A673 (cell line): ENCODE measurements around the gene EVPL. TPM values are rescaled to one million over a fixed set of nuclear protein-coding genes. Genes with fewer than 3 reads are reported as not detected.

Source experiments
- BruUV-seq: library from RNA; stranded (reverse); fragments of 400-500 nt; replicated peaks from 2 replicates; lab custom pipeline; 2021; lab: Mats Ljungman, UMichigan
- CTCF ChIA-PET: fragments of 300-600 bp; sonication (Branson Sonifier 250); formaldehyde crosslinking; loops from one replicate; lab custom pipeline; 2022; ENCODE audit warnings: antibody characterized with exemption; lab: Charles Lee
- POLR2A ChIA-PET: fragments of 300-600 bp; sonication (Branson Sonifier 250); formaldehyde crosslinking; loops from one replicate; lab custom pipeline; 2022; ENCODE audit warnings: antibody characterized with exemption; ENCODE audit not compliant: low non-redundant PET; lab: Charles Lee
- DNase-seq: peaks from one replicate; pipeline ENCODE4 v3.0.0-alpha.2; 2015; ENCODE audit warnings: low spot score
- H3K27ac ChIP-seq: fragments of 200-600 bp; sonication (generic); 2 replicates; pipeline ENCODE4 v1.5.1; 2016; ENCODE audit warnings: mixed run types, low read depth, mild to moderate bottlenecking, mixed read lengths, antibody characterized with exemption, low read length; ENCODE audit not compliant: poor library complexity, severe bottlenecking
- H3K27me3 ChIP-seq: fragments of 200-600 bp; sonication (generic); replicated peaks from 2 replicates; pipeline ENCODE4 v1.6.1; 2017; ENCODE audit warnings: mixed run types, low read depth, mild to moderate bottlenecking, mixed read lengths, antibody characterized with exemption, low read length; ENCODE audit not compliant: insufficient read depth, poor library complexity
- H3K36me3 ChIP-seq: fragments of 200-600 bp; sonication (generic); 2 replicates; pipeline ENCODE4 v1.6.1; 2016; ENCODE audit warnings: mixed run types, mild to moderate bottlenecking, mixed read lengths, antibody characterized with exemption, low read length; ENCODE audit not compliant: insufficient read depth, poor library complexity, severe bottlenecking
- H3K4me1 ChIP-seq: fragments of 200-600 bp; sonication (generic); 2 replicates; pipeline ENCODE4 v1.6.1; 2017; ENCODE audit warnings: mixed run types, mild to moderate bottlenecking, mixed read lengths, antibody characterized with exemption, low read length; ENCODE audit not compliant: insufficient read depth, poor library complexity, severe bottlenecking
- H3K4me3 ChIP-seq: fragments of 200-600 bp; sonication (generic); 2 replicates; pipeline ENCODE4 v1.5.1; 2016; ENCODE audit warnings: low read depth, mixed run types, mild to moderate bottlenecking, mixed read lengths, low read length; ENCODE audit not compliant: poor library complexity, severe bottlenecking
- H3K9me3 ChIP-seq: fragments of 200-600 bp; sonication (generic); 2 replicates; pipeline ENCODE4 v1.6.1; 2016; ENCODE audit warnings: mixed run types, low read depth, mild to moderate bottlenecking, mixed read lengths, antibody characterized with exemption, low read length; ENCODE audit not compliant: poor library complexity, severe bottlenecking
- CTCF ChIP-seq: fragments of 300-800, 200-600 bp; sonication (generic); conservative IDR thresholded peaks from 2 replicates; pipeline ENCODE4 v1.5.1; 2017; ENCODE audit warnings: low read depth, mild to moderate bottlenecking, antibody characterized with exemption, low read length, moderate library complexity, mixed read lengths
- EZH2 ChIP-seq: fragments of 200-600 bp; sonication (generic); IDR thresholded peaks from 2 replicates; pipeline ENCODE4 v1.6.1; 2017; ENCODE audit warnings: borderline replicate concordance, low read depth, mild to moderate bottlenecking, mixed read lengths, antibody characterized with exemption, low read length; ENCODE audit not compliant: poor library complexity, severe bottlenecking
- intact Hi-C: fragments of 100-400 bp; cut with micrococcal nuclease; formaldehyde crosslinking; loops from one replicate; pipeline ENCODE4 v1.10.0; 2022; ENCODE audit not compliant: unreplicated experiment
- total RNA-seq: library from RNA; stranded (reverse); gene quantifications from 2 replicates; pipeline ENCODE4 v1.2.3, GENCODE V29; 2021

EVPL gene
- total RNA-seq, 1 experiment from 2014 or later: 0.21 TPM

- CTCF ChIA-PET: no interaction called here
- POLR2A ChIA-PET: no interaction called here
- Histone ChIP-seq H3K27ac (no peak overlapping the region), H3K9me3 (no peaks in the 10 kb centered on the region), H3K36me3 (no peaks in the 10 kb centered on the region), H3K4me1 (no peaks in the 10 kb centered on the region), H3K4me3 (no peak overlapping the region), H3K27me3 (peaks cover 4% of the 10 kb centered on the region)
- TF ChIP-seq EZH2: no peak
- TF ChIP-seq CTCF: no peak
- intact Hi-C loops: no loop called here
- DNase-seq: no peak
- no TSS peak for BruUV-seq
These were observed 3.9 kb downstream of the EVPL start for GRCh38 chr17:76022973-76023899.

DNA sequence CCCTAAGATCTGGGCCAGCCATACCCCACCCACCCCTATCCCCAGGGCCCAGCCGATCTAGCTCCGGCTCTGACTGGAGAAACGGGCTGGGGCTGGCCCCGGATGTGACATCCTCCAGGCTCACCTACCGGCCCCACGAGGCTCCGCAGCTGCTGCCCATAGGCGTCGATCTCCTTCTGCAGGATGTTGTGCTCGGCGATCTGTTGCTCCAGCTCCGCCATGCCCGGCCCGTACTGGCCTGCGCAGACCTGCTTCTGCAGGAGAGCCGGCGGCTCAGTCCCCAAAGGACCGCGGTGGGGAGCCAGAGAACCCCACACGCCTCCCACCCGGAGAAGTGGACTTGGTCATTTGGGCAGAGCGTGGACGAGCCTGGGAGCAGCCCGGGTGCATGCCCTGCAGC, 4.8 kb downstream of the EVPL start:
- POLR2A ChIA-PET: no interaction called here
- BruUV-seq: no TSS peak
- CTCF ChIA-PET: no interaction called here
- no peaks in the 10 kb centered on the region for H3K4me1 ChIP-seq
- H3K27me3 ChIP-seq: peaks cover 4% of the 10 kb centered on the region
- no peak overlapping the region for H3K4me3 ChIP-seq
- no peak overlapping the region for H3K27ac ChIP-seq
- intact Hi-C loops: no loop called here
- TF ChIP-seq EZH2 (no peak), CTCF (no peak)
- no peaks in the 10 kb centered on the region for H3K36me3 ChIP-seq
- no peaks in the 10 kb centered on the region for H3K9me3 ChIP-seq
- DNase-seq: no peak

DNA sequence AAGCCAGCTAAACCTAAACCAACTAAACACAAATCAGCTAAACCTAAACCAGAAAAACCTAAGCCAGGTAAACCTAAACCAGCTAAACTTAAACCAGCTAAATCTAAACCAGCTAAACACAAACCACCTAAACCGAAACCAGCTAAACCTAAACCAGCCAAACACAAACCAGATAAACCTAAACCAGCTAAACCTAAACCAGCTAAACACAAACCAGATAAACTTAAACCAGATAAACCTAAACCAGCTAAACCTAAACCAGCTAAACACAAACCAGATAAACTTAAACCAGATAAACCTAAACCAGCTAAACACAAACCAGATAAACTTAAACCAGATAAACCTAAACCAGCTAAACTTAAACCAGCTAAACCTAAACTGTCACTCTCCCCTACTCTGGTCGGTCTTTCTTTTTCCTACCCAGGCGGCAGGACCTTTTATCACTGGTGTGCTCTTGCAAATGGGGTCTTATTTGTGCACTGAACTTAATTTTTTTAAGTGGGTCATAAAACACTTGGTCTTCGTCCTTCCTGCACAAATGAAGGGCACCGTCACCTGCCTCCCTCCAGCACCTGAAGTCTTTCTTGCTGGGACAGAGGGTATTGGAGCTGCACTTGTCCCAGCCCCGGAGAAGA, 7.2 kb downstream of the EVPL start:
- intact Hi-C loops: loop anchor here (5.0 to 10.0 kb wide), 2 partner anchors 55 to 162 kb away; partner anchors contain the start of genes GALR2, SRP68 and ZACN
- H3K36me3 ChIP-seq: no peaks in the 10 kb centered on the region
- TF ChIP-seq CTCF: no peak
- no peak for TF ChIP-seq EZH2
- DNase-seq: no peak
- no peaks in the 10 kb centered on the region for H3K4me1 ChIP-seq
- no peak overlapping the region for H3K4me3 ChIP-seq
- H3K9me3 ChIP-seq: no peaks in the 10 kb centered on the region
- BruUV-seq: no TSS peak
- peaks cover 4% of the 10 kb centered on the region for H3K27me3 ChIP-seq
- CTCF ChIA-PET: interaction anchor here (0.6 to 1.0 kb wide), 3 partner anchors 14 to 101 kb away, joined by 3 to 9 read pairs (median 7); no protein-coding TSS in a partner anchor
- H3K27ac ChIP-seq: no peak overlapping the region
- POLR2A ChIA-PET: interaction anchor here (0.6 kb wide), 1 partner anchor 569 kb away, joined by 4 read pairs; no protein-coding TSS in a partner anchor
